Caco-2 (cell line): ENCODE results near the gene PPP2R3C. TPM values are rescaled to one million over a fixed set of nuclear protein-coding genes. Genes with fewer than 3 reads are reported as not detected.
"Not testable (repeated sequence)": the region's sequence is repeated elsewhere in the genome, so short reads cannot be mapped to it uniquely, and the experiment has no call there.

Source experiments
- BruUV-seq: library from RNA; stranded (reverse); fragments of 400-500 nt; replicated peaks from 2 replicates; lab custom pipeline; 2021; lab: Mats Ljungman, UMichigan
- CTCF ChIA-PET: fragments of 300-600 bp; sonication (Branson Sonifier 250); formaldehyde crosslinking; loops from one replicate; lab custom pipeline; 2022; ENCODE audit warnings: antibody characterized with exemption; lab: Charles Lee
- POLR2A ChIA-PET: fragments of 300-600 bp; sonication (Branson Sonifier 250); formaldehyde crosslinking; loops from one replicate; lab custom pipeline; 2022; ENCODE audit warnings: antibody characterized with exemption; lab: Charles Lee
- DNase-seq, 2 experiments: peaks; one replicate each; pipeline versions ENCODE4 v3.0.0 to v3.0.0-alpha.2; 2020 to 2022
- H3K27me3 ChIP-seq: replicated peaks from 2 replicates; pipeline ENCODE4 v1.6.0; 2011; ENCODE audit warnings: low read length; ENCODE audit not compliant: control insufficient read depth, insufficient read depth
- H3K36me3 ChIP-seq: 2 replicates; pipeline ENCODE4 v1.5.1; 2011; ENCODE audit warnings: low read length; ENCODE audit not compliant: control insufficient read depth, insufficient read depth
- H3K4me1 ChIP-seq: fragments of 250-450 bp; sonication (Bioruptor Pico); 2 replicates; pipeline ENCODE4 v1.5.1; 2020; ENCODE audit warnings: mild to moderate bottlenecking
- H3K4me3 ChIP-seq: 2 replicates; pipeline ENCODE4 v1.5.1; 2011; ENCODE audit warnings: low read depth, mild to moderate bottlenecking, control low read depth, low read length
- H3K9me3 ChIP-seq: fragments of 250-450 bp; sonication (Bioruptor Pico); 2 replicates; pipeline ENCODE4 v1.5.1; 2020; ENCODE audit warnings: mild to moderate bottlenecking, moderate library complexity
- H3K27ac Mint-ChIP-seq: one replicate; pipeline ENCODE4 v1.8.0; 2022; ENCODE audit warnings: mixed read lengths; ENCODE audit not compliant: unreplicated experiment
- H3K27me3 Mint-ChIP-seq: one replicate; pipeline ENCODE4 v1.8.0; 2022; ENCODE audit warnings: mixed read lengths; ENCODE audit not compliant: insufficient read depth, unreplicated experiment
- H3K36me3 Mint-ChIP-seq: one replicate; pipeline ENCODE4 v1.8.0; 2022; ENCODE audit warnings: mild to moderate bottlenecking, mixed read lengths; ENCODE audit not compliant: insufficient read depth, unreplicated experiment
- H3K4me1 Mint-ChIP-seq: one replicate; pipeline ENCODE4 v1.8.0; 2022; ENCODE audit warnings: low read depth, mixed read lengths; ENCODE audit not compliant: unreplicated experiment
- H3K4me3 Mint-ChIP-seq: one replicate; pipeline ENCODE4 v1.8.0; 2022; ENCODE audit warnings: mild to moderate bottlenecking, moderate library complexity, mixed read lengths; ENCODE audit not compliant: unreplicated experiment
- H3K9me3 Mint-ChIP-seq: one replicate; pipeline ENCODE4 v1.8.0; 2022; ENCODE audit warnings: mixed read lengths; ENCODE audit not compliant: unreplicated experiment
- intact Hi-C: fragments of 100-400 bp; cut with micrococcal nuclease; formaldehyde crosslinking; loops from one replicate; pipeline ENCODE4 v1.10.0; 2022; ENCODE audit not compliant: unreplicated experiment
- total RNA-seq: library from RNA; stranded (reverse); gene quantifications from 2 replicates; pipeline ENCODE4 v1.2.3, GENCODE V29; 2022
- TF ChIP-seq, protein P1 (sequence below), 2 experiments: fragments of 200-600 bp in 1 of 2; IDR thresholded peaks; 1 replicate in 1 of 2; 2 replicates in 1 of 2; pipeline versions ENCODE4 v1.5.1 to v1.8.0; 2011 to 2022; ENCODE audit warnings: antibody characterized with exemption in 1 of 2, control low read depth in 1 of 2, inconsistent platforms in 1 of 2, low read depth in 1 of 2, low read length in 1 of 2, mild to moderate bottlenecking in 1 of 2, moderate library complexity in 1 of 2; ENCODE audit not compliant: insufficient read depth in 1 of 2, severe bottlenecking in 1 of 2, unreplicated experiment in 1 of 2

The PPP2R3C gene
- total RNA-seq, 1 experiment from 2014 or later, result 23.3 TPM

DNA sequence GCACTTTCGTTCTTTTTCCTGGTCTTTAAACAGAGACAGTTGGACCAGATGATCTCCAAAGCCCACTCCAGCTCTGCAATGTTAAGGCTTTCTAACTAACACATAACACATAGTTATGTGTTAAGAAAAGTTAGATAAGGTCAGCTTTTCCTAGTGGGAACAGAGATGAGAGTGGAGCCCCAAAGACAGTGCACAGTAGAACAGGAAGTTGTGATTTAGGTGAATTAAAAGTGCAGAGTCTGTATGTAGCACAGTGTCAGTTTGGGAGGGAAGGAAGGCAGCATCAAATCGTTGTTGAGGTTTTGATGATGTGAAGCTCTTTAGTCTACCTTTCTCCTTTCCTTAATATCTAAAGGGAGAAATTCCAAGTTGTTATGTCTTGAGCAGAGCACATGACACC is 32.2 kb upstream of the PPP2R3C start:
- BruUV-seq, result no TSS peak
- H3K36me3 ChIP-seq, result no peaks in the 10 kb centered on the region; the same call in 1 of the 2 replicates
- TF ChIP-seq, protein P1, sequence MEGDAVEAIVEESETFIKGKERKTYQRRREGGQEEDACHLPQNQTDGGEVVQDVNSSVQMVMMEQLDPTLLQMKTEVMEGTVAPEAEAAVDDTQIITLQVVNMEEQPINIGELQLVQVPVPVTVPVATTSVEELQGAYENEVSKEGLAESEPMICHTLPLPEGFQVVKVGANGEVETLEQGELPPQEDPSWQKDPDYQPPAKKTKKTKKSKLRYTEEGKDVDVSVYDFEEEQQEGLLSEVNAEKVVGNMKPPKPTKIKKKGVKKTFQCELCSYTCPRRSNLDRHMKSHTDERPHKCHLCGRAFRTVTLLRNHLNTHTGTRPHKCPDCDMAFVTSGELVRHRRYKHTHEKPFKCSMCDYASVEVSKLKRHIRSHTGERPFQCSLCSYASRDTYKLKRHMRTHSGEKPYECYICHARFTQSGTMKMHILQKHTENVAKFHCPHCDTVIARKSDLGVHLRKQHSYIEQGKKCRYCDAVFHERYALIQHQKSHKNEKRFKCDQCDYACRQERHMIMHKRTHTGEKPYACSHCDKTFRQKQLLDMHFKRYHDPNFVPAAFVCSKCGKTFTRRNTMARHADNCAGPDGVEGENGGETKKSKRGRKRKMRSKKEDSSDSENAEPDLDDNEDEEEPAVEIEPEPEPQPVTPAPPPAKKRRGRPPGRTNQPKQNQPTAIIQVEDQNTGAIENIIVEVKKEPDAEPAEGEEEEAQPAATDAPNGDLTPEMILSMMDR (IDR thresholded peaks at IDR 0.05; ENCODE audit: insufficient read depth in 1 of 2, low read depth in 1 of 2, low read length in 1 of 2, severe bottlenecking in 1 of 2, unreplicated experiment in 1 of 2), result no peak
- no peaks in the 10 kb centered on the region for H3K9me3 Mint-ChIP-seq
- H3K36me3 Mint-ChIP-seq, result peaks cover 10% of the 10 kb centered on the region
- intact Hi-C loops, result no loop called here
- ChIA-PET CTCF (no interaction called here), POLR2A (no interaction called here)
- no peak overlapping the region for H3K4me3 ChIP-seq
- no peaks in the 10 kb centered on the region for H3K27me3 Mint-ChIP-seq
- H3K9me3 ChIP-seq, result no peaks in the 10 kb centered on the region
- peaks cover 13% of the 10 kb centered on the region for H3K4me1 Mint-ChIP-seq
- no peak overlapping the region for H3K4me3 Mint-ChIP-seq
- no peak for DNase-seq
- no peaks in the 10 kb centered on the region for H3K27me3 ChIP-seq
- peaks cover 14% of the 10 kb centered on the region for H3K4me1 ChIP-seq
- H3K27ac Mint-ChIP-seq, result no peak overlapping the region

DNA sequence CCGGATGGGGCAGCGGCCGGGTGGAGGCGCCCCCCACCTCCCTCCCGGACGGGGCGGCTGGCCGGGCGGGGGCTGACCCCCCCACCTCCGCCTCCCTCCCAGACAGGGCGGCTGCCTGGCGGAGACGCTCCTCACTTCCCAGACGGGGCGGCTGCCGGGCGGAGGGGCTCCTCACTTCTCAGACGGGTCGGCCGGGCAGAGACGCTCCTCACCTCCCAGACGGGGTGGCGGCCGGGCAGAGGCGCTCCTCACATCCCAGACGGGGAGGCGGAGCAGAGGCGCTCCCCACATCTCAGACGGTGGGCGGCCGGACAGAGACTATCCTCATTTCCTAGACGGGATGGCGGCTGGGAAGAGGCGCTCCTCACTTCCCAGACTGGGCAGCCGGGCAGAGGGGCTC is 30.7 kb upstream of the PPP2R3C start:
- H3K27ac Mint-ChIP-seq, H3K36me3 ChIP-seq, H3K4me1 ChIP-seq, H3K36me3 Mint-ChIP-seq, H3K4me3 Mint-ChIP-seq, H3K27me3 ChIP-seq, POLR2A ChIA-PET, H3K27me3 Mint-ChIP-seq, H3K9me3 ChIP-seq, BruUV-seq, H3K4me3 ChIP-seq, H3K4me1 Mint-ChIP-seq, CTCF ChIA-PET, H3K9me3 Mint-ChIP-seq, intact Hi-C loops, DNase-seq: not testable (repeated sequence)

DNA sequence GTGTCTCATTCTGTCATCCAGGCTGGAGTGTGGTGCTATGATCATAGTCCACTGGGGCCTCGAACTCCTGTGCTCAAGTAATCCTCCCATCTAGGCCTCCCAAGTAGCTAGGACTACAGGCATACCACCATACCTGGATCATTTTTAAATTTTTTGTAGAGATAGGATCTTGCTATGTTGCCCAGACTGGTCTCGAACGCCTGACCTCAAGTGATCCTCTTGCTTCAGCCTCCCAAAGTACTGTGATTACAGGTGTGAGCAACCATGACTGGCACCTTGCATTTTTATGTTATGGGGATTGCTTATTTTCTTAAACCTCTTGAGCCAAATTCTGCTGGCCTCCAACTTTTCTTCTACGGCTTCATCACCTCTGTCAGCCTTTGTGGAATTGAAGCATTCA is 27.4 kb upstream of the PPP2R3C start:
- no peaks in the 10 kb centered on the region; the same call in 1 of the 2 replicates for H3K36me3 ChIP-seq
- TF ChIP-seq, protein P1 (IDR thresholded peaks at IDR 0.05; ENCODE audit: insufficient read depth in 1 of 2, low read depth in 1 of 2, low read length in 1 of 2, severe bottlenecking in 1 of 2, unreplicated experiment in 1 of 2), result no peak
- Mint-ChIP-seq H3K27ac (no peak overlapping the region), H3K36me3 (peaks cover 5% of the 10 kb centered on the region), H3K4me3 (no peak overlapping the region), H3K4me1 (no peaks in the 10 kb centered on the region), H3K27me3 (no peaks in the 10 kb centered on the region), H3K9me3 (no peaks in the 10 kb centered on the region)
- no peaks in the 10 kb centered on the region for H3K9me3 ChIP-seq
- intact Hi-C loops, result no loop called here
- ChIA-PET CTCF (no interaction called here), POLR2A (no interaction called here)
- H3K4me1 ChIP-seq, result 0 out of 2 replicates have a peak, but pooled peaks cover 4% of the 10 kb centered on the region
- H3K27me3 ChIP-seq, result no peaks in the 10 kb centered on the region
- DNase-seq, result no peak
- no peak overlapping the region for H3K4me3 ChIP-seq
- BruUV-seq, result no TSS peak

DNA sequence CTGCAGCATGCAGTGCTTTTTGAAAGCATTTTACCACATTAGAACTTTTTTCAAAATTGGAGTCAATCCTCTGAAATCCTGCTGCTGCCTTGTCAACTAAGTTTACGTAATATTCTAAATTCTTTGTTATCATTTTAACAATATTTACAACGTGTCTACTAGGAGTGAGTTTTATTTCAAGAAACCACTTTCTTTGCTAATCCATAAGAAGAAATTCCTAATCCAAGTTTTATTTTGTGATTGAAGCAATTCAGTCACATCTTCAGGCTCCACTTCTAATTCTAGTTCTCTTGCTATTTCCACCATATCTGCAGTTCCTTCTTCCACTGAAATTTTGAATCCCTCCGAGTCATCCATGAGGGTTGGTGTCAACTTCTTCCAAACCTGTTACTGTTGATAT is 25.9 kb upstream of the PPP2R3C start:
- Mint-ChIP-seq H3K4me1 (no peaks in the 10 kb centered on the region), H3K27ac (no peak overlapping the region), H3K36me3 (peaks cover 5% of the 10 kb centered on the region), H3K9me3 (no peaks in the 10 kb centered on the region), H3K27me3 (no peaks in the 10 kb centered on the region), H3K4me3 (no peak overlapping the region)
- TF ChIP-seq, protein P1 (IDR thresholded peaks at IDR 0.05; ENCODE audit: insufficient read depth in 1 of 2, low read depth in 1 of 2, low read length in 1 of 2, severe bottlenecking in 1 of 2, unreplicated experiment in 1 of 2), result no peak
- Histone ChIP-seq H3K9me3 (no peaks in the 10 kb centered on the region), H3K4me1 (no peaks in the 10 kb centered on the region), H3K4me3 (no peak overlapping the region), H3K27me3 (no peaks in the 10 kb centered on the region), H3K36me3 (no peaks in the 10 kb centered on the region; the same call in 1 of the 2 replicates)
- intact Hi-C loops, result no loop called here
- no TSS peak for BruUV-seq
- ChIA-PET POLR2A (no interaction called here), CTCF (no interaction called here)
- no peak for DNase-seq
